ENCODE data around the gene DSG1. TPM values are rescaled to one million over a fixed set of nuclear protein-coding genes. Genes with fewer than 3 reads are reported as not detected.
A peak's percentile ranks its signal among the peaks of the same experiment; 100 is the strongest.

Gene DSG1
- total RNA-seq (2021; fragmentation: NEBNext Ultra II Directional; extraction: Animal tissue kit (Norgen Biotek cat#: 25700)): 0.06 TPM in 1 of 2 replicates, not detected in the other
- polyA plus RNA-seq (2011; rRNA removed): 0.06 TPM in 2 replicates
- polyA plus RNA-seq (2011; cell fraction: cytosol; rRNA removed): not detected
- polyA plus RNA-seq (2011; cell fraction: nucleus; rRNA removed): not detected
- polyA plus RNA-seq (2012, experiment 1 of 2): 0.05 TPM in 1 of 4 replicates, not detected in the others
- not detected for polyA plus RNA-seq (2012, experiment 2 of 2)
- 0.02 TPM for polyA plus RNA-seq (2013, experiment 1 of 2)
- polyA plus RNA-seq (2013, experiment 2 of 2): under 0.01 TPM
- 0.03 TPM in 1 of 2 replicates, not detected in the other for polyA minus RNA-seq (2011; rRNA and poly(A)+ RNA removed)
- not detected for polyA minus RNA-seq (2011; cell fraction: cytosol; rRNA and poly(A)+ RNA removed)
- polyA minus RNA-seq (2011; cell fraction: nucleus; rRNA and poly(A)+ RNA removed): not detected
- long read RNA-seq, experiment 1: 0 reads
- long read RNA-seq, experiment 2: 0 reads

GRCh38 chr18:31317860-31318259 lies at the start of gene DSG1:
Gene DSG1 (plus strand): TSS chr18:31318160. CDS start chr18:31318301, 141 bp downstream.
- H3K23ac ChIP-seq (ENCODE audit: insufficient read length): no peak within 1 kb of the TSS
- H3K9ac ChIP-seq (replicated peaks in 1 of 4; ENCODE audit: extremely low read depth in 1 of 4, low read depth in 3 of 4, low read length in 3 of 4): no peak within 1 kb of the TSS
- H4K8ac ChIP-seq (ENCODE audit: extremely low read depth, insufficient read depth, low read length): no peak within 1 kb of the TSS
- no peak within 1 kb of the TSS for H4K5ac ChIP-seq (ENCODE audit: insufficient read length, low read depth, low read length)
- H2BK15ac ChIP-seq (ENCODE audit: low read length): no peak within 1 kb of the TSS
- H3K27ac ChIP-seq (ENCODE audit: low read depth, low read length): no peak within 1 kb of the TSS
- H3K9me3 ChIP-seq (ENCODE audit: insufficient read depth in 2 of 2, low read depth in 1 of 2, low read length in 1 of 2): no peaks in the 10 kb centered on the region
- no peak within 1 kb of the TSS for H3K4ac ChIP-seq (replicated peaks; ENCODE audit: insufficient read length, low read depth, low read length)
- H4K91ac ChIP-seq (replicated peaks; ENCODE audit: insufficient read length, low read length): no peak within 1 kb of the TSS
- H2AK5ac ChIP-seq (ENCODE audit: low read depth, low read length): no peak within 1 kb of the TSS
- H2BK120ac ChIP-seq (replicated peaks; ENCODE audit: low read depth, low read length): no peak within 1 kb of the TSS
- no peak within 1 kb of the TSS for H3K56ac ChIP-seq (replicated peaks; ENCODE audit: insufficient read length, low read depth, low read length)
- no peak within 1 kb of the TSS for H2BK12ac ChIP-seq (ENCODE audit: low read depth, low read length)
- ChIA-PET POLR2A (ENCODE audit: partially characterized antibody) (no interaction called here), CTCF (ENCODE audit: partially characterized antibody) (no interaction called here)
- no peak within 1 kb of the TSS for H3K4me2 ChIP-seq (ENCODE audit: insufficient read depth in 1 of 2, low read depth in 2 of 2, low read length in 2 of 2)
- no peak within 1 kb of the TSS for H3K4me3 ChIP-seq (ENCODE audit: extremely low read depth in 1 of 4, insufficient read depth in 2 of 4, low read depth in 3 of 4, low read length in 4 of 4)
- no peak for FAIRE-seq
- no peaks in the 10 kb centered on the region for H3K79me2 ChIP-seq (ENCODE audit: control insufficient read depth in 1 of 2, insufficient read depth in 2 of 2, low read length in 2 of 2)
- no peaks in the 10 kb centered on the region for H3K4me1 ChIP-seq (replicated peaks in 1 of 4; ENCODE audit: control insufficient read depth in 3 of 4, insufficient read depth in 4 of 4, low read length in 3 of 4)
- no peak within 1 kb of the TSS for H2BK20ac ChIP-seq (ENCODE audit: low read length)
- no peak within 1 kb of the TSS for H3K18ac ChIP-seq (ENCODE audit: extremely low read depth, low read length)
- H4K20me1 ChIP-seq (replicated peaks in 1 of 2; ENCODE audit: control insufficient read depth in 1 of 2, insufficient read depth in 2 of 2, low read length in 2 of 2): no peaks in the 10 kb centered on the region
- H3K79me1 ChIP-seq (ENCODE audit: low read depth, low read length): no peaks in the 10 kb centered on the region
- 0 out of 2 replicates have a peak within 1 kb of the TSS, but pooled peaks have one; percentile 1 for H2AFZ ChIP-seq (ENCODE audit: low read length)
- H3K14ac ChIP-seq (ENCODE audit: insufficient read length): no peak within 1 kb of the TSS
- no peak for TF ChIP-seq ASH2L (IDR thresholded peaks at IDR 0.05; ENCODE audit: low read length)
- no peak for TF ChIP-seq CEBPB (IDR thresholded peaks at IDR 0.05; ENCODE audit: low read depth, low read length)
- no peak for TF ChIP-seq BACH1 (IDR thresholded peaks at IDR 0.05; ENCODE audit: low read length)
- no peak for TF ChIP-seq SP4 (IDR thresholded peaks at IDR 0.05; ENCODE audit: low read length)
- TF ChIP-seq, protein P1, sequence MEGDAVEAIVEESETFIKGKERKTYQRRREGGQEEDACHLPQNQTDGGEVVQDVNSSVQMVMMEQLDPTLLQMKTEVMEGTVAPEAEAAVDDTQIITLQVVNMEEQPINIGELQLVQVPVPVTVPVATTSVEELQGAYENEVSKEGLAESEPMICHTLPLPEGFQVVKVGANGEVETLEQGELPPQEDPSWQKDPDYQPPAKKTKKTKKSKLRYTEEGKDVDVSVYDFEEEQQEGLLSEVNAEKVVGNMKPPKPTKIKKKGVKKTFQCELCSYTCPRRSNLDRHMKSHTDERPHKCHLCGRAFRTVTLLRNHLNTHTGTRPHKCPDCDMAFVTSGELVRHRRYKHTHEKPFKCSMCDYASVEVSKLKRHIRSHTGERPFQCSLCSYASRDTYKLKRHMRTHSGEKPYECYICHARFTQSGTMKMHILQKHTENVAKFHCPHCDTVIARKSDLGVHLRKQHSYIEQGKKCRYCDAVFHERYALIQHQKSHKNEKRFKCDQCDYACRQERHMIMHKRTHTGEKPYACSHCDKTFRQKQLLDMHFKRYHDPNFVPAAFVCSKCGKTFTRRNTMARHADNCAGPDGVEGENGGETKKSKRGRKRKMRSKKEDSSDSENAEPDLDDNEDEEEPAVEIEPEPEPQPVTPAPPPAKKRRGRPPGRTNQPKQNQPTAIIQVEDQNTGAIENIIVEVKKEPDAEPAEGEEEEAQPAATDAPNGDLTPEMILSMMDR (IDR thresholded peaks at IDR 0.05; ENCODE audit: control extremely low read depth in 1 of 3, insufficient read depth in 1 of 3, low read depth in 1 of 3, low read length in 3 of 3): no peak
- no peak for TF ChIP-seq JUND (IDR thresholded peaks at IDR 0.05; ENCODE audit: low read length)
- no peak for TF ChIP-seq CBX5 (IDR thresholded peaks at IDR 0.05; ENCODE audit: low read depth, low read length)
- no peak for TF ChIP-seq HDAC6 (IDR thresholded peaks at IDR 0.05; ENCODE audit: low read depth, low read length)
- TF ChIP-seq SRF (IDR thresholded peaks at IDR 0.05; ENCODE audit: low read depth, low read length): no peak
- no peak for TF ChIP-seq TBP (IDR thresholded peaks at IDR 0.05; ENCODE audit: low read depth, low read length)
- TF ChIP-seq KDM1A (IDR thresholded peaks at IDR 0.05; ENCODE audit: borderline replicate concordance, low read length): no peak
- H3K23me2 ChIP-seq (ENCODE audit: low read depth, low read length): no peaks in the 10 kb centered on the region
- no peak for DNase-seq (ENCODE audit: low read depth in 1 of 2, low spot score in 2 of 2)
- no peaks in the 10 kb centered on the region for H3K36me3 ChIP-seq (ENCODE audit: control insufficient read depth in 2 of 4, insufficient read depth in 4 of 4, low read length in 3 of 4)
- 85% methylated on average over 3 of the region's 3 CpGs; no CpG with 5 or more reads in 1 of the 2 experiments for WGBS, 2 experiments (ENCODE audit: extremely low coverage in 1 of 2, insufficient coverage in 1 of 2, insufficient read length in 1 of 2, insufficient replicate concordance in 2 of 2, low coverage in 1 of 2, low lambda C conversion rate in 2 of 2, missing lambda C conversion rate in 1 of 2)
- no peak within 1 kb of the TSS for H2BK5ac ChIP-seq (ENCODE audit: low read depth, low read length)
- H3K27me3 ChIP-seq (replicated peaks in 1 of 4; ENCODE audit: control insufficient read depth in 3 of 4, extremely low read depth in 1 of 4, insufficient read depth in 3 of 4, low read length in 3 of 4): no peaks in the 10 kb centered on the region
